ENCODE results near the gene C12orf60.

- TF ChIP-seq CTCF (IDR thresholded peaks at IDR 0.05) = no peak
- no peak for TF ChIP-seq EP300 (IDR thresholded peaks at IDR 0.05)
- no peak for TF ChIP-seq POLR2A (IDR thresholded peaks at IDR 0.05)
These were observed 40.0 kb downstream of the C12orf60 start, which contains the start of gene ART4 for GRCh38 chr12:14843425-14843887.
